Upper lobe of left lung (tissue), 6 donors: ENCODE data around the gene ITPR2. TPM values are rescaled to one million over a fixed set of nuclear protein-coding genes. Genes with fewer than 3 reads are reported as not detected.

Experiments
- ATAC-seq, 2 donors: fragments of 200-7000 bp; cut with Tn5 transposase; one replicate each; pipeline ENCODE4 v1.9.1; 2022; ENCODE audit warnings: mild to moderate bottlenecking in 2 of 2, moderate library complexity in 2 of 2; ENCODE audit not compliant: low FRiP score in 2 of 2
- DNase-seq, 2 donors: peaks; one replicate each; pipeline ENCODE4 v3.0.0-alpha.2; 2019 to 2020
- H3K27ac ChIP-seq, 4 donors: fragments of 200-600 bp; sonication (generic); one replicate each; pipeline ENCODE4 v1.5.1; 2016 to 2019
- H3K27me3 ChIP-seq, 4 donors: fragments of 200-600 bp; sonication (generic); one replicate each; pipeline ENCODE4 v1.5.1; 2017 to 2019
- H3K36me3 ChIP-seq, 4 donors: fragments of 200-600 bp; sonication (generic); one replicate each; pipeline ENCODE4 v1.5.1; 2016 to 2019
- H3K4me1 ChIP-seq, 4 donors: fragments of 200-600 bp; sonication (generic); one replicate each; pipeline ENCODE4 v1.5.1; 2018 to 2019
- H3K4me3 ChIP-seq, 4 donors: fragments of 200-600 bp; sonication (generic); one replicate each; pipeline ENCODE4 v1.5.1; 2017 to 2019; ENCODE audit warnings: mild to moderate bottlenecking in 2 of 4, moderate library complexity in 1 of 4
- H3K9me3 ChIP-seq, 4 donors: fragments of 200-600 bp; sonication (generic); one replicate each; pipeline ENCODE4 v1.5.1; 2018 to 2019
- EP300 ChIP-seq, 4 donors: sonication (generic); formaldehyde crosslinking; IDR thresholded peaks; one replicate each; pipeline ENCODE4 v1.5.1; 2017; ENCODE audit warnings: antibody characterized with exemption in 4 of 4, control low read depth in 2 of 4
- POLR2A ChIP-seq, 4 donors: fragments of 450-650 bp; IDR thresholded peaks; one replicate each; pipeline ENCODE4 v1.5.1; 2016 to 2017; ENCODE audit warnings: antibody characterized with exemption in 4 of 4, mild to moderate bottlenecking in 2 of 4
- POLR2AphosphoS5 ChIP-seq, 2 donors: sonication (generic); formaldehyde crosslinking; IDR thresholded peaks; one replicate each; pipeline ENCODE4 v1.5.1; 2017; ENCODE audit warnings: antibody characterized with exemption in 2 of 2
- WGBS, 2 donors: methylation state at CpG; one replicate each; pipeline ENCODE4 v1.1.5; 2017 to 2018; 5-methylcytosine and 5-hydroxymethylcytosine counted together
- total RNA-seq, 6 donors: library from RNA; depleted of rRNA in 4 of 6; stranded (reverse); fragments of >200 nt in 4 of 6; gene quantifications; one replicate each; pipeline versions ENCODE4 v1.1.0 to v1.2.1, GENCODE V29; 2016 to 2021
- TF ChIP-seq, protein P1 (sequence below), 6 experiments: fragments of 450-650 bp in 4 of 6; fragments of 200-600 bp in 2 of 6; sonication (generic) in 2 of 6; IDR thresholded peaks; one replicate each; pipeline ENCODE4 v1.5.1; 2016 to 2019; ENCODE audit warnings: antibody characterized with exemption in 6 of 6
- donor health status: DM: no; HTN: no; CAD: no; lungs with moderate emphysema.
- donor health status: DM: no; HTN: yes; CAD: no; lungs with severe emphysema.

ITPR2 gene
- total RNA-seq, 6 donors from 2014 or later = 35.5 to 115 (median 45.0) TPM

DNA sequence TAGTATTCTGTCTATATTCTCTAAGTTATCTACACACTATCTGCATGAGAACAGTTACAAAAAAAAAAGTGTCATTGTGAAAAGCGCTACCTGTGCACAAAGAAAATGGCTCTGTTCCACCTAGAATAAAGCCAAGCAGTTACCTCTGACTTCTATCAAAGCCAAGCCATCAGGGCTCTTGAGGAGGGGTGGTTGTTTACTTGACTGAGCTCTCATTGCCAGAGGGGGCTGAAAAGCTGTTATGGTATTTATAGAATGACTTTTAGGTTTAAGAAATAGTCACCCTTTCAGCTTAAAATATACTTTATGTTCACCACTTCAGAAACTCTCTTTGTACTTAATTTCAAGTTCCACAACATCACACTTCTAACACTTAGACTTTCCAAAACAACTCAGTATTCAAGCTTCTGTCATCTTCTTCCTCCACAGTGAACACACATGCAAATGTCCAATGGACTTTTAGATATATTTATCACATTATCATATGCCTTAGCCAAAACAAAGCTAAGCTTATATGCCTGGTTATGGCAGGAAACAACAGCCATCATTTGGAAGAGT, 7.5 kb downstream of the ITPR2 start:
- no peak for DNase-seq
- Histone ChIP-seq H3K27me3 (no peaks in the 10 kb centered on the region), H3K4me1 (peaks cover 0 to 4% (median 1%) of the 10 kb centered on the region in 4 donors), H3K27ac (no peak overlapping the region), H3K4me3 (no peak overlapping the region), H3K9me3 (no peaks in the 10 kb centered on the region), H3K36me3 (no peaks in the 10 kb centered on the region)
- no peak for ATAC-seq
- WGBS, 2 donors = 73 to 81% methylated on average over 1 of the region's 1 CpG
- no peak for TF ChIP-seq POLR2A (IDR thresholded peaks at IDR 0.05)
- no peak for TF ChIP-seq EP300 (IDR thresholded peaks at IDR 0.05)
- TF ChIP-seq POLR2AphosphoS5 (IDR thresholded peaks at IDR 0.05) = no peak
- TF ChIP-seq, protein P1, sequence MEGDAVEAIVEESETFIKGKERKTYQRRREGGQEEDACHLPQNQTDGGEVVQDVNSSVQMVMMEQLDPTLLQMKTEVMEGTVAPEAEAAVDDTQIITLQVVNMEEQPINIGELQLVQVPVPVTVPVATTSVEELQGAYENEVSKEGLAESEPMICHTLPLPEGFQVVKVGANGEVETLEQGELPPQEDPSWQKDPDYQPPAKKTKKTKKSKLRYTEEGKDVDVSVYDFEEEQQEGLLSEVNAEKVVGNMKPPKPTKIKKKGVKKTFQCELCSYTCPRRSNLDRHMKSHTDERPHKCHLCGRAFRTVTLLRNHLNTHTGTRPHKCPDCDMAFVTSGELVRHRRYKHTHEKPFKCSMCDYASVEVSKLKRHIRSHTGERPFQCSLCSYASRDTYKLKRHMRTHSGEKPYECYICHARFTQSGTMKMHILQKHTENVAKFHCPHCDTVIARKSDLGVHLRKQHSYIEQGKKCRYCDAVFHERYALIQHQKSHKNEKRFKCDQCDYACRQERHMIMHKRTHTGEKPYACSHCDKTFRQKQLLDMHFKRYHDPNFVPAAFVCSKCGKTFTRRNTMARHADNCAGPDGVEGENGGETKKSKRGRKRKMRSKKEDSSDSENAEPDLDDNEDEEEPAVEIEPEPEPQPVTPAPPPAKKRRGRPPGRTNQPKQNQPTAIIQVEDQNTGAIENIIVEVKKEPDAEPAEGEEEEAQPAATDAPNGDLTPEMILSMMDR (IDR thresholded peaks at IDR 0.05) = no peak

DNA sequence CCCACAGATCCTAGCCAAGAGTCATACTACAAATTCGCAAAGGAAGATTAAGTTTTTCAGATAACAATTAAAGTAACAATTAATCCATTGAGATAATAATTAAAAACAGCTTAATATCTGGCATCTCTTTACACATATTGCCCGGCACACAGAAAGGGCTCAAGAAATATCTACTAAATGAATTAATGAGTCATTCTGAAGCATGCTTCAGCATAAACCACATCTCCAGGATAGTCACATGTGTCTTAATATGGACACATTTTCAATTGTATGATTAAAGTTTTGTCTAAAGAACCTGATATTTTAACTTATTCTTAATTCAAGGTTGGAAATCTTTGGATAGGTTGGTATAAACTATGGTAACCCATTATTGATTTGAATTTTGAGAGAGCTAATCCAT, 9.6 kb downstream of the ITPR2 start:
- ATAC-seq (no peak), DNase-seq (no peak)
- Histone ChIP-seq H3K4me3 (no peak overlapping the region), H3K36me3 (no peaks in the 10 kb centered on the region), H3K9me3 (no peaks in the 10 kb centered on the region), H3K4me1 (no peaks in the 10 kb centered on the region), H3K27ac (no peak overlapping the region), H3K27me3 (no peaks in the 10 kb centered on the region)
- WGBS, 2 donors = 92 to 94% methylated on average over 2 of the region's 2 CpGs
- TF ChIP-seq, protein P1 (IDR thresholded peaks at IDR 0.05) = no peak
- TF ChIP-seq POLR2A (IDR thresholded peaks at IDR 0.05) = no peak
- TF ChIP-seq POLR2AphosphoS5 (IDR thresholded peaks at IDR 0.05) = no peak
- no peak for TF ChIP-seq EP300 (IDR thresholded peaks at IDR 0.05)

DNA sequence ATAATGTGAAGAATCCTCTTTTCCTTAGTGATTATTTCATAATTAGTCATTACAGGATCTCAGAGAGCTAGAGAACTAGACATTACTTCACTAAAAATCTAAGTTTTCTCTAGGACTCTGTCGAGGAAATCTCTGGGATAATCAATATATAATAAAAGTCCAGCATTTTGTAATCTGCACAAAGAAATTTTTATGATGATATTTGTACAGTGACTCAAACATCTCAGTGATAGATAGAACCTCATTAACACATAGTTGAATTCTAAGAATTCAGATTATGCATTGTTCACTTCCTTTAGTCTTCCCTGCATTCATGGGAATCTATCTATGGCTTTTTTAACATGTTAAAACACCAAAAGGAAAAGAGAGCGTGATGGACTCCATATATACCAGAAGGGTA, 11.0 kb downstream of the ITPR2 start:
- Histone ChIP-seq H3K4me1 (no peaks in the 10 kb centered on the region), H3K36me3 (no peaks in the 10 kb centered on the region), H3K27ac (no peak overlapping the region), H3K4me3 (no peak overlapping the region), H3K9me3 (no peaks in the 10 kb centered on the region), H3K27me3 (no peaks in the 10 kb centered on the region)
- DNase-seq (no peak), ATAC-seq (no peak)
- TF ChIP-seq, protein P1 (IDR thresholded peaks at IDR 0.05) = no peak
- no peak for TF ChIP-seq POLR2AphosphoS5 (IDR thresholded peaks at IDR 0.05)
- TF ChIP-seq POLR2A (IDR thresholded peaks at IDR 0.05) = no peak
- no peak for TF ChIP-seq EP300 (IDR thresholded peaks at IDR 0.05)
- WGBS, 2 donors = 86 to 88% methylated on average over 2 of the region's 2 CpGs

DNA sequence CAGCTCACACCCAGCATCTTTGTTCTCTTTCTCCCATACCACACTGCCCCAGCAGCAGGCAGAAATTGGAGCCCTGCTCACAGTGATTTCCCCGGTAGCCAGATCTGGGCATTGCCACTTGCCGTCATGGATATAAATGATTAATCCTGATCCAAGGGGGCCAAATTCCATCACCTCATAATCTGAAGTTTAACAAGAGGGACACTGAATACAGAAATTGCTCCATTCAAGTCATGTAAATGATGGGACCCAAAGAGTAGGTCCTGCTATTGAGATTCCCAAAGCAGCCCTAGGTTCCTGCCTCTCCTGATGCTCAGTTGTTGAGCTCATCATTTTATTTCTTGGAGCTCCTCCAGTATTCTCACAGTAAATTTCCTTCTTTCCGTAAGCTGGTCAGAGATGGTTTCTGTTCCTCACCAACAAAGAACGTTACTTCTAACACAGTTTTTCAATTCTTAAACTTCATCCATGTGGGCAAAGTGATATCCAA, 11.7 kb downstream of the ITPR2 start:
- Histone ChIP-seq H3K4me3 (no peak overlapping the region), H3K9me3 (no peaks in the 10 kb centered on the region), H3K4me1 (no peaks in the 10 kb centered on the region), H3K27ac (no peak overlapping the region), H3K27me3 (no peaks in the 10 kb centered on the region), H3K36me3 (no peaks in the 10 kb centered on the region)
- WGBS, 2 donors = 69 to 71% methylated on average over 4 of the region's 4 CpGs
- ATAC-seq = peak in 1 of 2 donors; percentile 55
- TF ChIP-seq POLR2A (IDR thresholded peaks at IDR 0.05) (no peak), POLR2AphosphoS5 (IDR thresholded peaks at IDR 0.05) (no peak), EP300 (IDR thresholded peaks at IDR 0.05) (no peak)
- TF ChIP-seq, protein P1 (IDR thresholded peaks at IDR 0.05) = no peak
- DNase-seq = no peak

DNA sequence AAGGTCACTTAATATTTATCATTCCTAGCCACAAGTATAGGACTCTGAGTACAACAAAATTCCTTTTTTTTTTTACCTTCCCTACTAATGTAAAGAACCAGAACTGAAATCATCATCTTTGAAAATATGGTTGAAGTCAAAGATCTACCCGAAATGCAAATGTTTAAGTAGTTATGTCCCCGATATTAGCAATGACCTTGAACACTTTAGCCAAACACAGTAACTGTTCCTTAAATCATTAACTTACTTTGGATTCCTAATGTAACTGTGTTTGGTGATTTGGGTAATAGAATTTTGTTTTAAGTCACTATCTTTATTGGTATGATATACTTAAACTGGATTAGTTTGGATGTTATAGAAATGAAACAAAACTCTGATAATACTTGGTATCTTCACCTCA, 14.4 kb downstream of the ITPR2 start:
- Histone ChIP-seq H3K9me3 (no peaks in the 10 kb centered on the region), H3K27ac (no peak overlapping the region), H3K27me3 (no peaks in the 10 kb centered on the region), H3K36me3 (no peaks in the 10 kb centered on the region), H3K4me3 (no peak overlapping the region), H3K4me1 (no peaks in the 10 kb centered on the region)
- WGBS, 2 donors = 88 to 89% methylated on average over 2 of the region's 2 CpGs
- TF ChIP-seq EP300 (IDR thresholded peaks at IDR 0.05) = no peak
- TF ChIP-seq, protein P1 (IDR thresholded peaks at IDR 0.05) = no peak
- TF ChIP-seq POLR2AphosphoS5 (IDR thresholded peaks at IDR 0.05) = no peak
- TF ChIP-seq POLR2A (IDR thresholded peaks at IDR 0.05) = no peak
- DNase-seq = no peak
- no peak for ATAC-seq
